HT1080 (cell line): ENCODE measurements around the gene PSME2. TPM values are rescaled to one million over a fixed set of nuclear protein-coding genes. Genes with fewer than 3 reads are reported as not detected.
"Not testable (repeated sequence)": the region's sequence is repeated elsewhere in the genome, so short reads cannot be mapped to it uniquely, and the experiment has no call there.

ENCODE experiments used
- DNase-seq: peaks from one replicate; pipeline ENCODE4 v3.0.0-alpha.2; 2015; ENCODE audit warnings: low read depth
- total RNA-seq: library from RNA; depleted of rRNA; stranded (reverse); fragments of >200 nt; shearing (Covaris generic); gene quantifications from 2 replicates; pipeline ENCODE4 v1.2.3, GENCODE V29; 2014

The PSME2 gene
- total RNA-seq, 1 experiment from 2014 or later = 224 TPM

- DNase-seq = no peak
These were observed 30.8 kb downstream of the PSME2 start for GRCh38 chr14:24115422-24116127.

- DNase-seq = peak; percentile 100
These were observed 31.6 kb downstream of the PSME2 start, which contains the start of the genes DCAF11 and NRL for GRCh38 chr14:24114532-24115421. TSS of gene DCAF11 (plus strand) at chr14:24114777. CDS start at chr14:24115595, 818 bp downstream. TSS of gene NRL (minus strand) at chr14:24114949. CDS start at chr14:24082848, 32,101 bp downstream.

GRCh38 chr14:24113801-24114531, 32.4 kb downstream of the PSME2 start:
- peak; percentile 89 for DNase-seq

GRCh38 chr14:24113379-24113800, 33.0 kb downstream of the PSME2 start:
- no peak for DNase-seq

- DNase-seq = no peak
These were observed 35.9 kb downstream of the PSME2 start for GRCh38 chr14:24110523-24110922.

GRCh38 chr14:24110060-24110459, 36.4 kb downstream of the PSME2 start:
- no peak for DNase-seq

GRCh38 chr14:24108336-24108874, 38.0 kb downstream of the PSME2 start:
- no peak for DNase-seq

GRCh38 chr14:24106672-24107271, 39.6 kb downstream of the PSME2 start:
- DNase-seq = no peak

- not testable (repeated sequence) for DNase-seq
These were observed 40.7 kb downstream of the PSME2 start for GRCh38 chr14:24105609-24106239.

- no peak for DNase-seq
These were observed 43.0 kb downstream of the PSME2 start for GRCh38 chr14:24103451-24103850.

- no peak for DNase-seq
These were observed 43.9 kb downstream of the PSME2 start for GRCh38 chr14:24102357-24103048.

GRCh38 chr14:24100982-24101494, 45.4 kb downstream of the PSME2 start:
- DNase-seq = no peak

- no peak for DNase-seq
These were observed 46.0 kb downstream of the PSME2 start for GRCh38 chr14:24100197-24100981.

- no peak for DNase-seq
These were observed 47.2 kb downstream of the PSME2 start for GRCh38 chr14:24098927-24099813.

- no peak for DNase-seq
These were observed 48.0 kb downstream of the PSME2 start for GRCh38 chr14:24098229-24098926.

GRCh38 chr14:24096545-24097181, 49.7 kb downstream of the PSME2 start:
- DNase-seq = no peak
